OCI-LY3 (cell line): ENCODE data around the gene ZFC3H1.

ENCODE experiments used
- H2AFZ ChIP-seq: fragments of 200-600, 300-600 bp; shearing (Covaris generic); 2 replicates; pipeline ENCODE4 v1.6.0; 2014; ENCODE audit warnings: antibody characterized with exemption, low read depth, low read length
- H3K27ac ChIP-seq: fragments of 200-600, 300-600 bp; sonication (generic); 2 replicates; pipeline ENCODE4 v1.5.1; 2014; ENCODE audit warnings: mild to moderate bottlenecking, low read length, moderate library complexity, mixed read lengths
- H3K27me3 ChIP-seq: fragments of 200-600, 300-600 bp; sonication (generic); 2 replicates; pipeline ENCODE4 v1.6.1; 2014; ENCODE audit warnings: low read depth, low read length, mixed read lengths
- H3K36me3 ChIP-seq: fragments of 200-600, 300-600 bp; sonication (generic); replicated peaks from 2 replicates; pipeline ENCODE3; 2014; ENCODE audit warnings: low read depth, low read length, mixed read lengths
- H3K4me1 ChIP-seq: fragments of 300-600, 200-600 bp; sonication (generic); 2 replicates; pipeline ENCODE4 v1.6.1; 2014; ENCODE audit warnings: low read length, mixed read lengths
- H3K4me2 ChIP-seq: fragments of 200-600, 300-600 bp; sonication (generic); 2 replicates; pipeline ENCODE4 v1.6.1; 2014; ENCODE audit warnings: low read length, mixed read lengths
- H3K4me3 ChIP-seq: fragments of 300-600, 200-600 bp; sonication (generic); 2 replicates; pipeline ENCODE4 v1.5.1; 2014; ENCODE audit warnings: antibody characterized with exemption, mild to moderate bottlenecking, low read length, moderate library complexity
- H3K79me2 ChIP-seq: fragments of 300-600, 200-600 bp; shearing (Covaris generic); 2 replicates; pipeline ENCODE4 v1.6.1; 2014; ENCODE audit warnings: mild to moderate bottlenecking, low read length, mixed read lengths
- H3K9ac ChIP-seq: fragments of 300-600, 200-600 bp; shearing (Covaris generic); 2 replicates; pipeline ENCODE4 v1.6.0; 2014; ENCODE audit warnings: mild to moderate bottlenecking, low read length, moderate library complexity
- H3K9me3 ChIP-seq: fragments of 200-600, 300-600 bp; shearing (Covaris generic); 2 replicates; pipeline ENCODE4 v1.6.1; 2014; ENCODE audit warnings: low read length, mixed read lengths; ENCODE audit not compliant: insufficient read depth
- H4K20me1 ChIP-seq: fragments of 200-600, 300-600 bp; sonication (generic); 2 replicates; pipeline ENCODE4 v1.6.1; 2016; ENCODE audit warnings: low read length, mixed read lengths; ENCODE audit not compliant: insufficient read depth
- EZH2phosphoT487 ChIP-seq: fragments of 200-600 bp; shearing (Covaris generic); IDR thresholded peaks from 2 replicates; pipeline ENCODE4 v1.6.1; 2018; ENCODE audit warnings: antibody characterized with exemption, mixed run types, low read depth
- TF ChIP-seq, protein P1 (sequence below): fragments of 200-600, 300-600 bp; sonication (generic); IDR thresholded peaks from 2 replicates; pipeline ENCODE4 v1.5.1; 2014; ENCODE audit warnings: antibody characterized with exemption, low read length, low read depth

ZFC3H1 gene

DNA sequence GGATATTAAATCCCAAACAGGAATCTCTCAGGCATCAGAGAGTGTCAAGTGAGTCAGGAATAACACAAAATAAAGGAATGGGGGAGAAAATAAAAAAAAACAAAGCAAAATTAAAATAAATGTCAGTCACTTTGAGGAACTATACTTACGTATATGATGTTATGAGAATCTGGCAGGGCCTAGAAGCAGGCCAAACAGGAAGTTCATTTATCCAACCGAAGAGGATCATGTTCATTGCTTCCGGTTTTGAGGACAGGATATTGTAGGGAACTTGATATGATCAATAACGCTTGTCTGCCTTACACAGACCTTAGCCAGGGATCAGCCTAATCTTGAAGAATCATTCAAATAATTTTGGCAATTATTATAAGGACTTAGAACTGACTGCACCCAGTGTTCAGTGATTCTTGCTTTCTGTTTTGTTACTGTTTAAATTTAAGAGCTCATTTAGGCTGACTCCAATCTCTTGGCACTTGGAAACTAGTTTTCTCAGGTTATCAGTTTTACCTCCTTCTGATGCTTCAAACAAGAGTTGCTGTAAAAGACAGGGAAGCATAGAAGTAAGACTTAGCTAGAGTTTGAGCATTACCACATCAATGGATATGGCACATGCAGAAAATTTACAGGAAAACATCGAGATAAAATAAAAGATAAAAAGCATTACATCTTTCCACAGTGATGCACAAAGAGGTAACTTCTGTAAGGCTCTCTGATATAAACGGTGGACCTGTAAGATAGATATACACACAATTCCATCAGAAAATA is 53.4 kb downstream of the ZFC3H1 start:
- Histone ChIP-seq H3K9ac (no peak overlapping the region), H3K9me3 (no peaks in the 10 kb centered on the region), H3K27ac (no peak overlapping the region), H3K4me1 (no peaks in the 10 kb centered on the region), H3K4me3 (no peak overlapping the region), H2AFZ (no peak overlapping the region), H3K4me2 (no peak overlapping the region), H4K20me1 (no peaks in the 10 kb centered on the region), H3K36me3 (peaks cover 70% of the 10 kb centered on the region), H3K27me3 (no peaks in the 10 kb centered on the region), H3K79me2 (no peaks in the 10 kb centered on the region)
- TF ChIP-seq, protein P1, sequence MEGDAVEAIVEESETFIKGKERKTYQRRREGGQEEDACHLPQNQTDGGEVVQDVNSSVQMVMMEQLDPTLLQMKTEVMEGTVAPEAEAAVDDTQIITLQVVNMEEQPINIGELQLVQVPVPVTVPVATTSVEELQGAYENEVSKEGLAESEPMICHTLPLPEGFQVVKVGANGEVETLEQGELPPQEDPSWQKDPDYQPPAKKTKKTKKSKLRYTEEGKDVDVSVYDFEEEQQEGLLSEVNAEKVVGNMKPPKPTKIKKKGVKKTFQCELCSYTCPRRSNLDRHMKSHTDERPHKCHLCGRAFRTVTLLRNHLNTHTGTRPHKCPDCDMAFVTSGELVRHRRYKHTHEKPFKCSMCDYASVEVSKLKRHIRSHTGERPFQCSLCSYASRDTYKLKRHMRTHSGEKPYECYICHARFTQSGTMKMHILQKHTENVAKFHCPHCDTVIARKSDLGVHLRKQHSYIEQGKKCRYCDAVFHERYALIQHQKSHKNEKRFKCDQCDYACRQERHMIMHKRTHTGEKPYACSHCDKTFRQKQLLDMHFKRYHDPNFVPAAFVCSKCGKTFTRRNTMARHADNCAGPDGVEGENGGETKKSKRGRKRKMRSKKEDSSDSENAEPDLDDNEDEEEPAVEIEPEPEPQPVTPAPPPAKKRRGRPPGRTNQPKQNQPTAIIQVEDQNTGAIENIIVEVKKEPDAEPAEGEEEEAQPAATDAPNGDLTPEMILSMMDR, result no peak
- no peak for TF ChIP-seq EZH2phosphoT487

DNA sequence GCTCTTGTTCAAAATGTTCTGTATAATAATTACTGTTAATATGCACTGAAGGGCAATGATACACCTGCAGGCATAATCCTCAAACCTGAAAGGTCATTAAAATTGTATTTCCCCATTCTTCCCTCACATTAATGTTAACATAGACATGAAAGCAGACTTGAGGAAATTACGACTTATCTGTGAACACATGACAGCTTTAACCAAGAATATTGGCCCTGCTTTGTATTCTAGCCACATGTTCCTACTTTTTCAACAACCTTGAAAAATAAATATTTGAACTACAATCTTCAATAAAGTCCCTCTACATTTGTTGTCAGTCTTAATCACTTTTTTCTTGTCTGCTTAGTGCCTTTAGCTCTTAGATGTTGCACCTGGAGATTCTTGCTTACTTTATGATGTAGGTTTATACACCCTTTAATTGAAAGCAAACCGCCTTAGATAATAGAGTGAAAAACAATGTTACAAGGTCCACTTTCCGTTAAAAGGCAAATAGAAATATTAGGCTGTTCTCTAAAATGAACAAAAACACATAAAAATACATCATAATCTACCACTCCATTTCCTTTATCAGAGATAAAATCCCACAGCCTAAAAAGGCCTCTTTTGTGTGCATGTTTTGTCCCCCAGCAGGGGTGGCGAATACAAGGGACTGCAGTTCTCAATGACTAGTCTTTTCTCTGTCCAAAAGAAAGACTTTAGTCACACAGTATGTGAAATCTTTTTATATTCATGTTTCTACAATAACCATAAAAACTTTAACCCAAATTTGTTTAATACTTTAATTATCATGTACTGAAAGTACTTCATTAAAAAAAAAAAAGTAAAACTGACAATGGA is 55.9 kb downstream of the ZFC3H1 start:
- peaks cover 53% of the 10 kb centered on the region for H3K36me3 ChIP-seq
- H3K9me3 ChIP-seq, result no peaks in the 10 kb centered on the region
- TF ChIP-seq, protein P1, result no peak
- no peak for TF ChIP-seq EZH2phosphoT487
- H3K27me3 ChIP-seq, result no peaks in the 10 kb centered on the region
- no peak overlapping the region for H3K27ac ChIP-seq
- H3K4me3 ChIP-seq, result no peak overlapping the region
- H2AFZ ChIP-seq, result no peak overlapping the region
- no peaks in the 10 kb centered on the region for H4K20me1 ChIP-seq
- H3K4me2 ChIP-seq, result no peak overlapping the region
- H3K4me1 ChIP-seq, result no peaks in the 10 kb centered on the region
- no peaks in the 10 kb centered on the region for H3K79me2 ChIP-seq
- no peak overlapping the region for H3K9ac ChIP-seq

DNA sequence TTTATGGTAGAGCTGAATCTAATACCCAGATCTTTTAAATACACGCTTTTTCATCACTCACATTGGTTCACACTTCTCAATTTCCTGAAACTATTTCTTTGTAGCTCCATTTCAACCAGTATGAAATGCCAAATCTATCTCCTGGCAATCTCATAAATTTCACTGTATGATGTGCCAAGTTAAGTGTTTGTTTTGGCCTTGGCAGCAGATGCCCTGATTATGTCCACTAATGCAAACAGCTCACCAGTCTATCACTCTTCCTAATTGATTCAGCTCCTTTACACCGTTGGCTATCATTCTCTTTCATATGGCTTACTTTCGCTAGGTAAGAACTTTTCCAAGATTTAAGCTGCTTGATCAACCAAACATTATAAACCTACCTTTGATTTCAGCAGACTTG is 58.6 kb downstream of the ZFC3H1 start:
- no peak overlapping the region for H3K9ac ChIP-seq
- no peaks in the 10 kb centered on the region for H3K27me3 ChIP-seq
- H3K36me3 ChIP-seq, result peaks cover 30% of the 10 kb centered on the region
- no peak overlapping the region for H2AFZ ChIP-seq
- TF ChIP-seq, protein P1, result no peak
- H3K9me3 ChIP-seq, result no peaks in the 10 kb centered on the region
- no peak overlapping the region for H3K27ac ChIP-seq
- no peaks in the 10 kb centered on the region for H4K20me1 ChIP-seq
- no peak overlapping the region for H3K4me3 ChIP-seq
- no peaks in the 10 kb centered on the region for H3K4me1 ChIP-seq
- no peak overlapping the region for H3K4me2 ChIP-seq
- H3K79me2 ChIP-seq, result no peaks in the 10 kb centered on the region
